Left cardiac atrium (tissue), 4 donors: Measurements from ENCODE around the gene ABCA1. TPM values are rescaled to one million over a fixed set of nuclear protein-coding genes. Genes with fewer than 3 reads are reported as not detected.
"Not testable (repeated sequence)": the region's sequence is repeated elsewhere in the genome, so short reads cannot be mapped to it uniquely, and the experiment has no call there.

Experiments used
- ATAC-seq, 2 donors: fragments of 200-7000 bp; cut with Tn5 transposase; one replicate each; pipeline ENCODE4 v1.9.1; 2020; ENCODE audit warnings: mild to moderate bottlenecking in 2 of 2, moderate library complexity in 2 of 2
- DNase-seq: peaks from one replicate; pipeline ENCODE4 v3.0.0-alpha.2; 2020
- intact Hi-C, 2 donors: fragments of 100-400 bp; cut with DNase I; formaldehyde crosslinking; loops; one replicate each; pipeline versions ENCODE4 v1.14.1 to v1.15.1; 2022 to 2023
- total RNA-seq, 2 donors: library from RNA; stranded (reverse); fragmentation: NEBNext Ultra II Directional; extraction: Animal tissue kit (Norgen Biotek cat#: 25700); gene quantifications; one replicate each; pipeline ENCODE4 v1.2.1, GENCODE V29; 2021
- donor health status: DM: no; HTN: yes; CAD: no.
- donor health status: DM: no; HTN: yes; CAD: no; lungs with severe emphysema.
- donor health status: DM: yes; HTN: yes; CAD: no.
- donor health status: Dilated cardiomyopathy.

The ABCA1 gene
- total RNA-seq, 2 donors from 2014 or later, result 8.3 to 19.8 TPM

GRCh38 chr9:104958751-104959150 is 30.8 kb upstream of the ABCA1 start:
- peak in 1 of 2 donors; percentile 17 for ATAC-seq
- intact Hi-C loops, result no loop called here
- DNase-seq, result no peak

GRCh38 chr9:104958006-104958405 is 30.1 kb upstream of the ABCA1 start:
- DNase-seq, ATAC-seq, intact Hi-C loops: not testable (repeated sequence)

DNA sequence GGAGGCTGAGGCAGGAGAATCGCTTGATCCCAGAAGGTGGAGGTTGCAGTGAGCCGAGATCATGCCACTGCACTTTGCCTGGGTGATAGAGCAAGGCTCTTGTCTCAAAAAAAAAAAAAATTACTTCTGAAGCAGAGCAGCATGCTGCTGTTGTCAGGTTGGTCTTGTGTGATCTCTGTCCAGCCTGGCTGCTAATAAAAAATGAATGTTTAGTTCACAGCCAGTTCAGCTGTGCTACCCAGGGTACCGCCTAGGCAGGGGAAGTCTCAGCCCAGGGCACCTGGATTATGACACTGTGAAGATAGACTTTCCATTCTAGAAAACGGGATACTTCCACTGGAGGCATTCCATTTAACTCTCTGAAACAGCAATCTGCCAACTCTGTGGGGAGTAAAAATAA is 23.5 kb upstream of the ABCA1 start:
- intact Hi-C loops, result no loop called here
- DNase-seq, result no peak
- no peak for ATAC-seq

DNA sequence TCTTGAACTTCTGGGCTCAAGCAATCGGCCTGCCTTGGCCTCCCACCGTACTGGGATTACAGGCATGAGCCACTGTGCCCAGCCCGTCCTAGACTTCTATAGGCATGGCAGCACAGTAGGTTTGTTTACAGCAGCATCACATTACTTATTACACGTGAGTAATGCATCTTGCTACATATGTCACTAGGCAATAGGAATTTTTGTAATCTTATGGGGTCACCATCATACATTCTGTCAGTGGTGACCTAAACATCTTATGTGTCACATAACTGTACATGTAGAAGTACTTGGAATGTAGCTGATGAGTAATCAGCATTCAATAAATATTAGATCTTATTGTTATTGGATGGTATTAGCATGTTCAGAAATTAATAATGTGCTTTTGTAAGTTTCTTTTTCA is 22.9 kb upstream of the ABCA1 start:
- intact Hi-C loops, result no loop called here
- DNase-seq (no peak), ATAC-seq (no peak)

DNA sequence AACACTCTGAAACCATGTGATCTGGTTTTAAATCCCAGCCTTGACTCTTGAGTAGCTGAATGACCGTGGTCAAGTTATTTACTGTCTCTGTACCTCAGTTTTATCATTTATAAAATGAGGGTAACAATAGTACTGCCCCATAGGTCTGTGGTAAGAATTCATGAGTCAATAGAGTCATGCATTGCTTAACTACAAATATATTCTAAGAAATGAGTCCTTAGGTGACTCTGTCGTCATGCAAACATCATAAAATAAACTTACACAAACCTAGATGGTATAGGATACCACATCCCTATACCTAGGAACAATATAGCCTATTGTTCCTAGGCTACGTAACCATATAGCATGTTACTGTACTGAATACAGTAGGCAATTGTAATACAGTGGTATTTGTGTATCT is 20.3 kb upstream of the ABCA1 start:
- intact Hi-C loops, result no loop called here
- DNase-seq, result no peak
- no peak for ATAC-seq

- intact Hi-C loops, result no loop called here
- ATAC-seq, result no peak
- DNase-seq, result no peak
Measured at GRCh38 chr9:104944871-104945270, 16.9 kb upstream of the ABCA1 start.

DNA sequence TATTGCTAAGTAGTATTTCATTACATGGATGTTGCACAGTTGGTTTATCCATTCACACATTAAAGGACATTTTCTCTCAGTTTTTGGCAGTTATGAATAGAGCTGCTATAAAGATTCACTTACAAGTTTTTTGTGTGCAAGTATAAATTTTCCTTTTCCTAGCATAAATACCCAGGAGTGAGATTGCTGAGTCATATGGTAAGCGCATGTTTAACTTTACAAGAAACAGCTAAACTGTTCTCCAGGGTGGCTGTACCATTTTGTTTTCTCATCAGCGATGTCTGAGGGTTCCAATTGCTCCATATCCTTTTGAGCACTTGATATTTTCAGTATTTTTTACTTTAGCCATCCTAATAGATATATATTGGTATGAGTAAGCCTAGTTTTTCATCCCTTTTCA is 16.4 kb upstream of the ABCA1 start:
- intact Hi-C loops, result no loop called here
- ATAC-seq, result no peak
- DNase-seq, result no peak

DNA sequence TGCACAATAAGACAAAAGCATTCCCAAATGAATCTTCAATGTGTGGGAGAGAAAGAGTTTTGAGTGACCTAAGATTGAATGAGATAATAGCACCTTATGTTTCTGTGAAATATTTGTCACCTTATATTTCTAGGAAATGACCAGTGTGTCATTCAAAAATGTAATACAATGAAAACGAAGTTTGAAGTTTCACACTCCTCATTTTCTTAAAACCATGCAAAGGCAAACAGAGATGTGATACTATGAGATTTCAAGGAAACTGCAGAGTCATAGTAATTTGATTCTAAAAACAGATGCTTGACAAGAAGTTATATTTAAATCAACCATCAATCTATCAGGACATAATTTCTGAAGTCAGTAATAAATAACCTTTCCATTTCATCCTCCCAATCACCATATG is 13.6 kb upstream of the ABCA1 start:
- DNase-seq (no peak), ATAC-seq (no peak)
- intact Hi-C loops, result no loop called here

- no peak for ATAC-seq
- no peak for DNase-seq
- intact Hi-C loops, result loop anchor here in 1 of 2 donors (10.0 kb wide), 1 partner anchor 479 kb away; no protein-coding TSS in a partner anchor
Measured at GRCh38 chr9:104936291-104936690, 8.3 kb upstream of the ABCA1 start.

GRCh38 chr9:104935501-104935810 is 7.5 kb upstream of the ABCA1 start:
- ATAC-seq (peak in 1 of 2 donors; percentile 37), DNase-seq (peak; percentile 44)
- intact Hi-C loops, result loop anchor here in 1 of 2 donors (10.0 kb wide), 1 partner anchor 479 kb away; no protein-coding TSS in a partner anchor

GRCh38 chr9:104934691-104935500 is 6.9 kb upstream of the ABCA1 start:
- no peak for DNase-seq
- intact Hi-C loops, result loop anchor here in 1 of 2 donors (10.0 kb wide), 1 partner anchor 480 kb away; no protein-coding TSS in a partner anchor
- peak in 1 of 2 donors; percentile 34 for ATAC-seq

DNA sequence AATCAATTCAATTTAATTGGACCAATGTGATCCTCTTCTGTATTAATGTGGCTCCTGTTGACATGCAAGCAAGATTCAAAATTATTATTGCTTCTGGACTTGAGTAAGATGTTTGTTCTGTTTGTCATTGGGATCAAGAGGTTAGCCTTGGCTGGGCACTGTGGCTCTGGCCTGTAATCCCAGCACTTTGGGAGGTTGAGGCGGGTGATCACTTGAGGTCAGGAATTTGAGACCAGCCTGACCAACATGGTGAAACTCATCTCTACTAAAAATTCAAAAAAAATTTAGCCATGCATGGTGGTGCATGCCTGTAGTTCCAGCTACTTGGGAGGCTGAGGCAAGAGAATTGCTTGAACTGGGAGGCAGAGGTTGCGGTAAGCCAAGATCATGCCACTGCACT is 5.1 kb upstream of the ABCA1 start:
- intact Hi-C loops, result loop anchor here in 1 of 2 donors (10.0 kb wide), 1 partner anchor 482 kb away; no protein-coding TSS in a partner anchor
- not testable (repeated sequence) for DNase-seq, ATAC-seq

GRCh38 chr9:104931256-104931655 is 3.3 kb upstream of the ABCA1 start:
- no peak for ATAC-seq
- no peak for DNase-seq
- intact Hi-C loops, result loop anchor here in 1 of 2 donors (10.0 kb wide), 1 partner anchor 484 kb away; no protein-coding TSS in a partner anchor

- DNase-seq, result no peak
- intact Hi-C loops, result loop anchor here (10.0 kb wide), 3 partner anchors 63 to 487 kb away; no protein-coding TSS in a partner anchor
- peak; percentile 56 to 61 for ATAC-seq
Measured at GRCh38 chr9:104927216-104927911, 591 bp downstream of the ABCA1 start.

DNA sequence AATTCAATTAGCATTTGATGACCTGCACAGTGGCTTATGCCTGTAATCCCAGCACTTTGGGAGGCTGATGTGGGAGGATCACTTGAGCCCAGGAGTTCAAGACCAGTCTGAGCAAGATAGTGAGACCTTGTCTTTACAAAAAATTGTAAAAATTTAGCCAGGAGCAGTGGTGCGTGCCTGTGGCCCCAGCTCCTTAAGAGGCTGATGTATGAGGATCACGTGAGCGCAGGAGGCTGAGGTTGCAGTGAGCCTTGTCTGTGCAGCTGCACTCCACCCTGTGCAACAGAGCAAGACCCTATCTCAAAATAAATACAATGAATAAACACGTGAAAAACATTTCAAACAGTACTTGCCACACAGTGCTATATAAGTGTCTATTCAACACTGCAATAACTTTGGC is 4.2 kb downstream of the ABCA1 start:
- ATAC-seq (no peak), DNase-seq (no peak)
- intact Hi-C loops, result loop anchor here (10.0 kb wide), 3 partner anchors 59 to 491 kb away; no protein-coding TSS in a partner anchor

DNA sequence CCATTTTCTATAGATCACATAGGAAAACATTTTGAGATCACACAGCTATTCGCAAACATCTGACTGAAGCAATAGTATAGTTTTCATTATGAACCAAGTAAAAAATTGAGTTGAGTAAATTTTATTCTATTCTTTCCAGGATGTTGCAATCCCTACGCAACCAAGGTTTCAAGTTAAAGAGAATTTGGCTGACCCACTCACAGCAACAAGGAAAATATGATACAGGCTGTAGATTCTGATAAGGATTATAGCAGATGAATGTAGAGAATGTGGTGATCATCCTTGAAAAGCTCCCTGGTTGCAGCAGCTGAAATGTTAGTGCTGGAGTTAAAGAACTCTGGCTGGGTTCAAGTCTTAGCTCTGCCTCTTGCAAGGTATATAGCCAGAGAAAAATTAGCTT is 4.7 kb downstream of the ABCA1 start:
- intact Hi-C loops, result loop anchor here (10.0 kb wide), 3 partner anchors 58 to 492 kb away; no protein-coding TSS in a partner anchor
- no peak for ATAC-seq

DNA sequence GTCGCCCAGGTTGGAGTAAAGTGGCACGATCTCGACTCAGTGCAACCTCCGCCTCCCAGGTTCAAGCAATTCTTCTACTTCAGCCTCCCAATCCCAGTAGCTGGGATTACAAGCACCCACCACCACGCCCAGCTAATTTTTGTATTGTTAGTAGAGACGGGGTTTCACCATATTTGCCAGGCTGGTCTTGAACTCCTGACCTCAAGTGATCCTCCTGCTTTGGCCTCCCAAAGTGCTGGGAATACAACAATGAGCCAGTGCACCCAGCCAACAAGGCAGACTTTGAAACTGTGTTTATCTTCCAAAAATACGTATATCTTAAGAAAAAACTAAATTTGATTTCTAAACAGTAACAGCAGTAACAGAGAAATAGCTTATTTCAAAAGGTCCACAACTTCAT is 5.2 kb downstream of the ABCA1 start:
- intact Hi-C loops, result loop anchor here (10.0 kb wide), 3 partner anchors 58 to 492 kb away; no protein-coding TSS in a partner anchor
- DNase-seq, ATAC-seq: not testable (repeated sequence)

More for the DNA sequence above, 4.7 kb downstream of the ABCA1 start:
- DNase-seq, result no peak

GRCh38 chr9:104921067-104921741 is 6.8 kb downstream of the ABCA1 start:
- DNase-seq (no peak), ATAC-seq (no peak)
- intact Hi-C loops, result loop anchor here (10.0 kb wide), 3 partner anchors 56 to 494 kb away; no protein-coding TSS in a partner anchor

- DNase-seq, result no peak
- intact Hi-C loops, result no loop called here
- peak in 1 of 2 donors; percentile 53 for ATAC-seq
Measured at GRCh38 chr9:104915753-104916152, 12.2 kb downstream of the ABCA1 start.
